BJ (cell line): ENCODE results near the gene AGBL5. TPM values are rescaled to one million over a fixed set of nuclear protein-coding genes. Genes with fewer than 3 reads are reported as not detected.
"Not testable (repeated sequence)": the region's sequence is repeated elsewhere in the genome, so short reads cannot be mapped to it uniquely, and the experiment has no call there.

ENCODE experiments used
- CTCF ChIA-PET: fragments of 350-600 bp; formaldehyde crosslinking; extraction: SDS; loops from one replicate; lab custom pipeline; 2021; ENCODE audit warnings: antibody characterized with exemption, inconsistent platforms; lab: Yijun Ruan, JAX
- POLR2A ChIA-PET: fragments of 300-600 bp; sonication (Branson Sonifier 250); formaldehyde crosslinking; extraction: SDS; loops from one replicate; lab custom pipeline; 2021; ENCODE audit warnings: antibody characterized with exemption; lab: Charles Lee
- DNase-seq: peaks from one replicate; pipeline ENCODE4 v3.0.0-alpha.2; 2011; ENCODE audit warnings: low read depth
- H3K27me3 ChIP-seq: 2 replicates; pipeline ENCODE4 v1.6.0; 2011; ENCODE audit warnings: low read length; ENCODE audit not compliant: control insufficient read depth, insufficient read depth
- H3K36me3 ChIP-seq: 2 replicates; pipeline ENCODE4 v1.5.1; 2011; ENCODE audit warnings: low read length; ENCODE audit not compliant: control insufficient read depth, insufficient read depth
- H3K4me3 ChIP-seq: 2 replicates; pipeline ENCODE4 v1.5.1; 2011; ENCODE audit warnings: low read depth, mild to moderate bottlenecking, control low read depth, low read length
- polyA plus RNA-seq: library from polyadenylated mRNA; depleted of rRNA; stranded (reverse); fragments of >200 nt; gene quantifications from 2 replicates; pipeline ENCODE4 v1.2.3, GENCODE V29; 2011
- TF ChIP-seq, protein P1 (sequence below): IDR thresholded peaks from 2 replicates; pipeline ENCODE4 v1.5.1; 2011; ENCODE audit warnings: low read depth, mild to moderate bottlenecking, control low read depth, inconsistent platforms, low read length, moderate library complexity; ENCODE audit not compliant: insufficient read depth

Gene AGBL5
- polyA plus RNA-seq, 1 experiment = 32.7 TPM

DNA sequence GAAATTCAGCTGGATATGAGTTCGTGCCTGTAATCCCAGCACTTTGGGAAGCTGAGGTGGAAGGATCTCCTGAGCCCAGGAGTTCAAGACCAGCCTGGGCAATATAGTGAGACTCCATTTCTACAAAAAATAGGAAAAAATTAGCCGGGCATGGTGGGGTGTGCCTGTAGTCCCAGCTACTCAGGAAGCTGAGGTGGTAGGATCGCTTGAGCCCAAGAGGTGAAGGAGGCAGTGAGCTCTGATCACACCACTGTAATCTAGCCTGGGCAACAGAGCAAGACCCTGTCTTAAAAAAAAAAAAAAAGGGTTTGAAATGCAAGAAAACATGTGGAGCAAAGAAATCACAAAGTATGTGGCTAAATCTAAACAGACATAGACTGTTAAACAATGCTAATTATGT is 57.6 kb downstream of the AGBL5 start:
- TF ChIP-seq, protein P1, sequence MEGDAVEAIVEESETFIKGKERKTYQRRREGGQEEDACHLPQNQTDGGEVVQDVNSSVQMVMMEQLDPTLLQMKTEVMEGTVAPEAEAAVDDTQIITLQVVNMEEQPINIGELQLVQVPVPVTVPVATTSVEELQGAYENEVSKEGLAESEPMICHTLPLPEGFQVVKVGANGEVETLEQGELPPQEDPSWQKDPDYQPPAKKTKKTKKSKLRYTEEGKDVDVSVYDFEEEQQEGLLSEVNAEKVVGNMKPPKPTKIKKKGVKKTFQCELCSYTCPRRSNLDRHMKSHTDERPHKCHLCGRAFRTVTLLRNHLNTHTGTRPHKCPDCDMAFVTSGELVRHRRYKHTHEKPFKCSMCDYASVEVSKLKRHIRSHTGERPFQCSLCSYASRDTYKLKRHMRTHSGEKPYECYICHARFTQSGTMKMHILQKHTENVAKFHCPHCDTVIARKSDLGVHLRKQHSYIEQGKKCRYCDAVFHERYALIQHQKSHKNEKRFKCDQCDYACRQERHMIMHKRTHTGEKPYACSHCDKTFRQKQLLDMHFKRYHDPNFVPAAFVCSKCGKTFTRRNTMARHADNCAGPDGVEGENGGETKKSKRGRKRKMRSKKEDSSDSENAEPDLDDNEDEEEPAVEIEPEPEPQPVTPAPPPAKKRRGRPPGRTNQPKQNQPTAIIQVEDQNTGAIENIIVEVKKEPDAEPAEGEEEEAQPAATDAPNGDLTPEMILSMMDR = no peak
- H3K27me3 ChIP-seq = no peaks in the 10 kb centered on the region
- no peaks in the 10 kb centered on the region for H3K36me3 ChIP-seq
- POLR2A ChIA-PET = interaction anchor here (0.7 kb wide), 1 partner anchor 71 kb away, joined by 7 read pairs; no protein-coding TSS in a partner anchor
- no peak overlapping the region for H3K4me3 ChIP-seq
- no peak for DNase-seq
- CTCF ChIA-PET = interaction anchor here (0.9 to 1.3 kb wide), 4 partner anchors 11 to 194 kb away, joined by 3 to 6 read pairs (median 4); no protein-coding TSS in a partner anchor

DNA sequence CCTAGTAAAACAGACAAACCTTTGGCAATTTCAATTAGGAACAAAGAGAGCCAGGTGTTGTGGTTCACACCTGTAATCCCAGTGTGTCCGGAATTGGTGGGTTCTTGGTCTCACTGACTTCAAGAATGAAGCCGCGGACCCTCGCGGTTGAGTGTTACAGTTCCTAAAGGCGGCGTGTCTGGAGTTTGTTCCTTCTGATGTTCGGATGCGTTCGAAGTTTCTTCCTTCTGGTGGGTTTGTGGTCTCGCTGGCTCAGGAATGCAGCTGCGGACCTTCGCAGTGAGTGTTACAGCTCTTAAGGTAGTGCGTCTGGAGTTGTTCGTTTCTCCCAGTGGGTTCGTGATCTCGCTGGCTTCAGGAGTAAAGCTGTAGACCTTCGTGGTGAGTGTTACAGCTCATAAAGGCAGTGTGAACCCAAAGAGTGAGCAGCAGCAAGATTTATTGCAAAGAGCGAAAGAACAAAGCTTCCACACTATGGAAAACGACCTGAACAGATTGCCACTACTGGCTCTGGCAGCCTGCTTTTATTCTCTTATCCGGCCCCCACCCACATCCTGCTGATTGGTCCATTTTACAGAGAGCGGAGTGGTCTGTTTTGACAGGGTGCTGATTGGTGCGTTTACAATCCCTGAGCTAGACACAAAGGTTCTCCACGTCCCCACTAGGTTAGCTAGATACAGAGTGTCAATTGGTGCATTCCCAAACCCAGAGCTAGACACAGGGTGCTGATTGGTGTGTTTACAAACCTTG is 59.3 kb downstream of the AGBL5 start:
- CTCF ChIA-PET = interaction anchor here (0.9 to 1.8 kb wide), 2 partner anchors 11 to 13 kb away, joined by 3 to 7 read pairs; no protein-coding TSS in a partner anchor
- H3K4me3 ChIP-seq, DNase-seq, H3K36me3 ChIP-seq, POLR2A ChIA-PET, H3K27me3 ChIP-seq: not testable (repeated sequence)

DNA sequence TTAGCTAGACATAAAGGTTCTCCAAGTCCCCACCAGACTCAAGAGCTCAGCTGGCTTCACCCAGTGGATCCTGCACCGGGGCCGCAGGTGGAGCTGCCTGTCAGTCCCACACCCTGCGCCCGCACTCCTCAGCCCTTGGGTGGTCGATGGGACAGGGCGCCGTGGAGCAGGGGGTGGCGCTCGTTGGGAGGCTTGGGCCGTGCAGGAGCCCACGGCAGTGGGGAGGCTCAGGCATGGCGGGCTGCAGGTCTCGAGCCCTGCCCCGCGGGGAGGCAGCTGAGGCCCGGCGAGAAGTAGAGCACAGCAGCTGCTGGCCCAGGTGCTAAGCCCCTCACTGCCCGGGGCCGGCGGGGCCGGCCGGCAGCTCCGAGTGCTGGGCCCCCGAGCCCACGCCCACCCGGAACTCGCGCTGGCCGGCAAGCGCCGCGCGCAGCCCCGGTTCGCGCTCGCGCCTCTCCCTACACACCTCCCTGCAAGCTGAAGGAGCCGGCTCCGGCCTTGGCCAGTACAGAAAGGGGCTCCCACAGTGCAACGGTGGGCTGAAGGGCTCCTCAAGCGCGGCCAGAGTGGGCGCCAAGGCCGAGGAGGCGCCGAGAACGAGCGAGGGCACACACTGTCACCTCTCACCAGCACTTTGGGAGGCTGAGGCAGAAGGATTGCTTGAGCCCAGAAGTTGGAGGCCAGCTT is 60.1 kb downstream of the AGBL5 start:
- H3K27me3 ChIP-seq, DNase-seq, POLR2A ChIA-PET, H3K4me3 ChIP-seq, H3K36me3 ChIP-seq: not testable (repeated sequence)
- CTCF ChIA-PET = interaction anchor here (0.6 to 1.8 kb wide), 4 partner anchors 12 to 25 kb away, joined by 3 to 7 read pairs (median 3); partner anchors contain the start of gene KHK

DNA sequence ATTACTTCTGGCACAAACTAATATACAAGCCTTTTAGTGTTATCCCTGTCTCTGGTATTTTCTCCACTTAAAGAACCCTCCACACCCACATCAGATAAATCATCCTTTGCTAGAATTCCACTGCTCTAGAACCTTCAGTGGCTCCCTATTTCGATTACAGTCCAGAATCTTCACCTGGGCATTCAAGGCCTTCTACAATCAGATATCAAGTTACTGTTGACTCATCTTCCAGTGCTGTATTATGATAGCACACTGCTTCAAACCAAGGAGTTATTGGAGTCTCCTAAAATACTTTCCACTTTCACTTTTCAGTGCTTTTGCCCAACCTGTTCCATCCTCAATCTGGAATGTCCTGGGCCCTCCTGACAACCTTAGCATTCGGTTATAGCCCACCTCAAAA is 64.1 kb downstream of the AGBL5 start:
- Histone ChIP-seq H3K27me3 (peaks cover 14% of the 10 kb centered on the region; the same call in 1 of the 2 replicates), H3K36me3 (no peaks in the 10 kb centered on the region), H3K4me3 (no peak overlapping the region)
- POLR2A ChIA-PET = no interaction called here
- CTCF ChIA-PET = no interaction called here
- DNase-seq = no peak
- TF ChIP-seq, protein P1 = no peak

DNA sequence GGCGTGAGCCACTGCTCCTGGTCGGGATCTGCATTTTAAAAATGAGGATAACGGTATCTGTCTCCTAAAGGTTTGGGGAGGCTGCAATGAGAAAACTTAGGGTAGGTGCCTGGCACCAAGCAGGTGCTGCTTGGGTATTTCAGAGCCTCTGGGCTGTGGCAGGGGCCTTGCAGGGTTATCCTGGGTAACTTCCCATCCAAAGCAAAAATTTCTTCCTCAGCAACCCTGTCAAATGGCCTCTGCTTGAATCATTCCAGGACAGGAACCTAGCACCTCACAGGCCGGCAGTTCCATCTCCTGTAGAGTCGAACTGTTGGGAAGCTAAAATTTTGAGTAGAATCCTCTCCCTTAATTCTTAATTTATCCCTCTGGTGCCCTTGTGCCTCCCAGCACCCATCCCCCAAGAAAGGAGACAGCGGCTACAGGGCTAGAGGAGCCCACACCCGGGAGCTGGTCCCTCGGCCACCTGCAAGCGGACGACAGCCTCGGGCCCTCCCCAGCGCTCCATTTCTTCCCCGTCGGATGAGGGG is 66.6 kb downstream of the AGBL5 start:
- ChIA-PET CTCF (interaction anchor here (1.3 kb wide), 1 partner anchor 73 kb away, joined by 5 read pairs; no protein-coding TSS in a partner anchor), POLR2A (no interaction called here)
- DNase-seq = no peak
- peaks cover 20% of the 10 kb centered on the region for H3K27me3 ChIP-seq
- TF ChIP-seq, protein P1 = no peak
- no peaks in the 10 kb centered on the region for H3K36me3 ChIP-seq
- peak overlapping the region; percentile 46 for H3K4me3 ChIP-seq
